Testis (tissue), 2 donors: ENCODE measurements around the gene SVIL.
"Not testable (repeated sequence)": the region's sequence is repeated elsewhere in the genome, so short reads cannot be mapped to it uniquely, and the experiment has no call there.

ENCODE experiments used
- POLR2A ChIP-seq: fragments of 450-650 bp; IDR thresholded peaks from one replicate; pipeline ENCODE4 v1.6.1; 2017; ENCODE audit warnings: antibody characterized with exemption, mild to moderate bottlenecking, moderate library complexity
- TF ChIP-seq, protein P1 (sequence below), 3 experiments: fragments of 450-650 bp in 2 of 3; fragments of 200-600 bp in 1 of 3; sonication (generic) in 1 of 3; IDR thresholded peaks; one replicate each; pipeline ENCODE4 v1.5.1; 2016 to 2019; ENCODE audit warnings: antibody characterized with exemption in 3 of 3, mild to moderate bottlenecking in 2 of 3, moderate library complexity in 1 of 3

GRCh38 chr10:29563006-29563405 lies 71.8 kb downstream of the SVIL start:
- TF ChIP-seq, protein P1, sequence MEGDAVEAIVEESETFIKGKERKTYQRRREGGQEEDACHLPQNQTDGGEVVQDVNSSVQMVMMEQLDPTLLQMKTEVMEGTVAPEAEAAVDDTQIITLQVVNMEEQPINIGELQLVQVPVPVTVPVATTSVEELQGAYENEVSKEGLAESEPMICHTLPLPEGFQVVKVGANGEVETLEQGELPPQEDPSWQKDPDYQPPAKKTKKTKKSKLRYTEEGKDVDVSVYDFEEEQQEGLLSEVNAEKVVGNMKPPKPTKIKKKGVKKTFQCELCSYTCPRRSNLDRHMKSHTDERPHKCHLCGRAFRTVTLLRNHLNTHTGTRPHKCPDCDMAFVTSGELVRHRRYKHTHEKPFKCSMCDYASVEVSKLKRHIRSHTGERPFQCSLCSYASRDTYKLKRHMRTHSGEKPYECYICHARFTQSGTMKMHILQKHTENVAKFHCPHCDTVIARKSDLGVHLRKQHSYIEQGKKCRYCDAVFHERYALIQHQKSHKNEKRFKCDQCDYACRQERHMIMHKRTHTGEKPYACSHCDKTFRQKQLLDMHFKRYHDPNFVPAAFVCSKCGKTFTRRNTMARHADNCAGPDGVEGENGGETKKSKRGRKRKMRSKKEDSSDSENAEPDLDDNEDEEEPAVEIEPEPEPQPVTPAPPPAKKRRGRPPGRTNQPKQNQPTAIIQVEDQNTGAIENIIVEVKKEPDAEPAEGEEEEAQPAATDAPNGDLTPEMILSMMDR (IDR thresholded peaks at IDR 0.05), result not testable (repeated sequence)
- not testable (repeated sequence) for TF ChIP-seq POLR2A
